Frontal cortex (tissue), 4 donors: ENCODE measurements around the gene SMAD4. TPM values are rescaled to one million over a fixed set of nuclear protein-coding genes. Genes with fewer than 3 reads are reported as not detected.
A peak's percentile ranks its signal among the peaks of the same experiment; 100 is the strongest.
"Not testable (repeated sequence)": the region's sequence is repeated elsewhere in the genome, so short reads cannot be mapped to it uniquely, and the experiment has no call there.

Source experiments
- DNase-seq, 2 donors: peaks; one replicate each; pipeline ENCODE4 v3.0.0; 2012; ENCODE audit warnings: low spot score in 2 of 2
- FAIRE-seq: peaks from 2 replicates; lab custom pipeline; 2012; peaks lifted over from hg19 to GRCh38; lab: Jason Lieb, UNC
- total RNA-seq: library from RNA; depleted of rRNA; stranded (reverse); fragments of >200 nt; gene quantifications from one replicate; pipeline ENCODE4 v1.2.3, GENCODE V29; 2014
- donor health status: control.
- donor health status: control.
- donor health status: control.

SMAD4 gene
- 63.2 TPM for total RNA-seq

DNA sequence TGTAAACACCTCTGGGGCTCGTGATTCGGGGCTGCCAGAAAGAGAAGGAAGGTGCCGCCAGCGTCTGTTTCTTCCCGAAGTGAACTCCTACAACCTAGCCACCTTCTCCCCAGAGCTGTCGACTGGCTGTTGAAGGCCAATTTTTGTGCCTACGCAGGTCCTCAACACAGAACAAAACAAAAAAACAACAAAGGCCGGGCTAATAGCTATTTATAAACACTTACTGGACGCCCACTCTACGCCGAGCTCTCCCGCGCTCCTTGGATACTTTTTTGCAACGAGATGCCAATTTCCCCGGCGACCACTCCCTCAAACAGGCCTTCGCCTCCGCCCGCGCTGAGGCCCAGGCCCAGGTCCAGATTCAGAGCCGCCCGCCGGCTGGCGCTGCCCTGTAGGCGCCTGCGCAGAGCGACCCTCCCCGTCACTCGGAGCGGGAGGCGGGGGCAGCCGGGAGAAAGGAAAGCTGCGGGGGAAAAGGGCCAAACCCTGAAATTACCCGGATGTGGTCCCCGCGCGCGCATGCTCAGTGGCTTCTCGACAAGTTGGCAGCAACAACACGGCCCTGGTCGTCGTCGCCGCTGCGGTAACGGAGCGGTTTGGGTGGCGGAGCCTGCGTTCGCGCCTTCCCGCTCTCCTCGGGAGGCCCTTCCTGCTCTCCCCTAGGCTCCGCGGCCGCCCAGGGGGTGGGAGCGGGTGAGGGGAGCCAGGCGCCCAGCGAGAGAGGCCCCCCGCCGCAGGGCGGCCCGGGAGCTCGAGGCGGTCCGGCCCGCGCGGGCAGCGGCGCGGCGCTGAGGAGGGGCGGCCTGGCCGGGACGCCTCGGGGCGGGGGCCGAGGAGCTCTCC lies at the start of gene SMAD4:
SMAD4 (plus strand) TSS at position 520 of the 843 bp plus-strand sequence. CDS start 16,834 bp downstream, outside the sequence.
- FAIRE-seq = no peak
- peak; percentile 91 to 93 for DNase-seq

DNA sequence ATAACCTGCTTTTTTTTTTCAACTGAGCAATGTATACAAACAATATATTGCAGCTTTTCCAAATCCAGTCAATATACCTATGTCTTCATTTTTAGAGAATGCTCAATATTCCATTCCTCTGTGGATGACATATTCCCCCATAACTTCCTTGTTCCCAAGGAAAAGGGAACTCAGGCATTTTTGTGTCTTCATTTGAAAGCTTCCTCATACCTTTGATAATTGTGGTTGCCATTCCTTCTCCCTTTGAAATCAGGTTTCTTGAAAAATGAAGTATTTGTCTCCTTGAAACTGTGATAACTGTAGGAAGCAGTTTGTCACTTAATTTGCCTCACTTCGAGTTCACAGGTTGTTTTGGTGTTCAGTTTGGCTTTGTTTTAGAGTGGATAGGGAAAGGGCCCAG lies 48.6 kb upstream of the SMAD4 start:
- no peak for DNase-seq
- no peak for FAIRE-seq

DNA sequence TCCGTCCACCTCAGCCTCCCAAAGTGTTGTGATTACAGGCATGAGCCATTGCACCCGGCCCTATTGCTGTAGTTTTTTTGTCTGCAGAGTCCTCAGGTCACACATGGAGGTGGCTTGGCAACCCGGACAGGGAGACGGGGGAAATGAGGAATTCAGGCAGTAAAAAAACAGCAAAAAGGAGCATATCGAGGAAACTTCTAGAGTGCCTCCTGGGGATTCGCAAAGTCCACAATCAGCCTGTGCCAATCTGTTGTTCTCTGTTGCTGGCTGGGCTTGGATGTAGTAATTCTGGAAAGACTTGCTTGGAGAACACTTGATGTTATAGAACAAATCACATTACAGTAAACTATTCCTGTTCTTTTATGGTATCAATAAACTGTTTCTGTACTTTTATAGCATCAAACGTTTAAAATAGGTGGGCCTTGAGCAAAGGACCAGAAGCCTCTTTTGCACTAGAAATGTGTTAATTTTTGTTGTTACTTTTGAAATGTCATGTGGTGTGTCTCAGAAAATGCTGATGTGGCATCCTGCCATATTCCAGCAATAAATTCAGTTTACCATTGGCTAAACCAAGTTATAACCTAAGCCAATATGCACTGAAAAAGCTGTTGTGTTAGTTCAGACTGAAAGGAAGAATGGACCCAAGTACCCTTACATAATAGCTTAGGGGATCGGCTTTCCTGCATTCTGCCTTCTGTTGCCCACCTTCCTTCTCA lies 47.8 kb upstream of the SMAD4 start:
- FAIRE-seq (no peak), DNase-seq (no peak)

DNA sequence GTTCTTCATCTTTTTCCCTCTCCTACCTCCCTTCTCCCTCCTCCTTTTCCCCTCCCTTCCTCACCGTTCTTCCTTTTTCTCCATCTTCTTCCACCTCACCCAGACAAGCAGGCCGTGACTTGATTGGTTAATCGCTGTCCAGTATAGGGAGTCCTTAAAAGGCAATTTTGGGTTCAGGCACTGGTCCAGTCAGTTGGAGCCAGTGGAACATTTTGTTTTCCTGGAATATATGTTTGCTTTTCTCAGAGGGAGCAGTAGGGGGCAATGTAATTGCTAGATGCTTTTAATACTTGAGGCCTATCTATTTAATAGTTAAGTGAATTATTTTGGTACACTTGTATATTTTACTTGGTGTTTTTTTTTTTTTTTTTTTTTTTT lies 47.2 kb upstream of the SMAD4 start:
- no peak for DNase-seq
- FAIRE-seq = no peak

DNA sequence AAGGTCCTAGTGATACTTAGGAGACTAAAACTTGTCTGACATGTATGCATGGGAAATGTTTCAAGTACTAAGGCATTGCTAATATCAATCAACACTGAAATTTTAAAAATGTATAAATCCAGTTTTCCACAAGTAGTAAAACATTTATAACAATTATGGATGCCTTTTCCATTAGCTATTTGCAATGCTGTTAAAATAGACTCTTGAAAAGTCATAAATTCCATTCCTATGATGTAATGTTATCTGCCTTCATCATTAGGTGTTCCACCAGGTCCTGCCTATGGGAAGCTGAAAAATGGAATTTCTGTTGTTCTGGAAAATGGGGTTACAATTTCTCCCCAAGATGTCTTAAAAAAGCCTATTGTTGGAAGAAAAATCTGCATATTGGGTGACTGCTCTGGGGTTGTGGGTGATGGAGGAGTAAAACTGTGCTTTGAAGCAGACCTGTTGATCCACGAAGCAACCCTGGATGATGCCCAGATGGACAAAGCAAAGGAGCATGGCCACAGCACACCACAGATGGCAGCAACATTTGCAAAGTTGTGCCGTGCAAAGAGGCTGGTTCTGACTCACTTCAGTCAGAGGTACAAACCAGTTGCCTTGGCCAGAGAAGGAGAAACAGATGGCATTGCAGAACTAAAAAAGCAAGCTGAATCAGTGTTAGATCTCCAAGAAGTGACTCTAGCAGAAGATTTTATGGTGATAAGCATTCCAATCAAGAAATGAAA lies 43.5 kb upstream of the SMAD4 start:
- DNase-seq = no peak
- no peak for FAIRE-seq

DNA sequence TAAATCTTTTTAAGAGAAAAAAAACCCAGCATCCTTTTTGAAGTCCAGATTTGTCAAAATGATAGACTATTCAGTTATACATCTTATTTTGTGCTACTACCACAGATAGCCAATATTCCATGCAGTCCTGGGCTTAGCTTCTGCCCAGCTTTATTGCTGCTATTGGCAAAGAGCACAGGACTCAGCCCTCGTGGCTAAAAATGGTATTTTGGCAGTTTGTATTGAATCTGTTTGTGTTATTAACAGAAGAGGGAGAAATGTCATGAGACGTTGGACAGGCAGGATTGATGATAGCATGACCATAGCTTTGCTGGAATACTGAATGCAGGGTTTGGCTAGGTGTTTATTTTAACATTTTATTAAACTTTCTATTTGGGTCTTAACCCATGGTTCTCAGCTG lies 42.8 kb upstream of the SMAD4 start:
- no peak for FAIRE-seq

DNA sequence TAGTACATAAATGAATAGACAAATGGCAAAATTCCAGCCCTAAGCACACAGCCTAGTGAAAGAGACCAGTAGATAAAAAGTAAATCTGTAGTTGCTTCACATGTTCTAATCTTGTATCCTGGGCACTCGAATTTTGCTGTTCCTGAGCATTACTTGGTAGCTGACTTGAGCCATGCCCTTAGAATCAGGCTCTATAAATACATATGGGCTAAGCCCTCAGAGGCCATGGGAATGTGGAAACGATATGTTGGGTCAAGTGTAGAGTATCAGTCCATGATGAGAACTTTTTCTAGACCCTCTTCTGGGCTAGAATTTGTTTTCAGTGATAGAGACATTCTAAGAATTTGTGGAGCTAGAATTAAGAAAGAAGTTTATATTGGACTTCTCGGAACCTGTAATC lies 40.3 kb upstream of the SMAD4 start:
- FAIRE-seq = no peak
- DNase-seq = no peak

More for the DNA sequence above, 42.8 kb upstream of the SMAD4 start:
- no peak for DNase-seq

DNA sequence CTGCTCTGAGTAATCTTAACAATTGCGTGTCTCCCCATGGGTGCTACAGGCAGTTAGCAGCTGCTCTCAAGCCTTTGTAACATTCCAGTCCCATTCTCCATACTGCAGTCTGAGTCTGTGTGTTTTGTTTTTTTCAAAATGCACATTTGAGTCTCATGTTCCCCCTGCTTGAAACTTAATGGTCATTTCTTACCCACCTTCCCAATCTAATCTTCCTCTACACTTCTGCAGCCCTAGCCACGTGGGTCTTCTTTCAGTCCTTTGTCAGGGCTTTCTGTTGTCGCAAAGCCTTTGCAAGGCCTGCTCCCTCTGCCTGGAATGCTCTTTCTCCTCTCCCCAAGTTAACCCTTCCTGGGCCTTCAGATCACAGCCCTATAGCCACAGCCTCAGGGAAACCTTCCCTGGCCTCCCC lies 37.7 kb upstream of the SMAD4 start:
- FAIRE-seq = no peak
- DNase-seq = no peak

DNA sequence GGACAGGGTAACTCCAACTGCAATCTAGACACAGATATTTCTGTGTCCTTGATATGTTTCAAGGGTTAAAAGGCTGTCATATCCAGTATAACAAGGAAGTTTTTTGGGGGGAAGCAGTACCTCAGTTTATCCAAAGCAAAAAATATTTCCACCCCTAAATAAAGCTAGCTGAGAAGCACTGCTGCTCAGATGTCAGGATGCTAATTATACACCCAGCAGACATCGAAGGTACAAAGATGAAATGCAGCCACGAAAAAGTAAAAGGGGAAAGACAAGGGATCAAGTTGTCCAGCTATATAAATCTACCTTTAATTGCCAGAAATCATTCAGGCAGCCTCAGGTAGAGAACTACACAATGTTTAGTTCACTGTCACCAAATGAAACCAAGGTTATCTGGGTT lies 36.0 kb upstream of the SMAD4 start:
- DNase-seq (no peak), FAIRE-seq (no peak)

DNA sequence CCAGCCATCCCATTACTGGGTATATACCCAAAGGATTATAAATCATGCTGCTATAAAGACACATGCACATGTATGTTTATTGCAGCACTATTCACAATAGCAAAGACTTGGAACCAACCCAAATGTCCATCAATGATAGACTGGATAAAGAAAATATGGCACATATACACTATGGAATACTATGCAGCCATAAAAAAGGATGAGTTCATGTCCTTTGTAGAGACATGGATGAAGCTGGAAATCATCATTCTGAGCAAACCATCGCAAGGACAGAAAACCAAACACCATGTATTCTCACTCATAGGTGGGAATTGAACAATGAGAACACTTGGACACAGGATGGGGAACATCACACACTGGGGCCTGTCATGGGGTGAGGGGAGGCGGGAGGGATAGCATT lies 26.8 kb upstream of the SMAD4 start:
- DNase-seq, FAIRE-seq: not testable (repeated sequence)

DNA sequence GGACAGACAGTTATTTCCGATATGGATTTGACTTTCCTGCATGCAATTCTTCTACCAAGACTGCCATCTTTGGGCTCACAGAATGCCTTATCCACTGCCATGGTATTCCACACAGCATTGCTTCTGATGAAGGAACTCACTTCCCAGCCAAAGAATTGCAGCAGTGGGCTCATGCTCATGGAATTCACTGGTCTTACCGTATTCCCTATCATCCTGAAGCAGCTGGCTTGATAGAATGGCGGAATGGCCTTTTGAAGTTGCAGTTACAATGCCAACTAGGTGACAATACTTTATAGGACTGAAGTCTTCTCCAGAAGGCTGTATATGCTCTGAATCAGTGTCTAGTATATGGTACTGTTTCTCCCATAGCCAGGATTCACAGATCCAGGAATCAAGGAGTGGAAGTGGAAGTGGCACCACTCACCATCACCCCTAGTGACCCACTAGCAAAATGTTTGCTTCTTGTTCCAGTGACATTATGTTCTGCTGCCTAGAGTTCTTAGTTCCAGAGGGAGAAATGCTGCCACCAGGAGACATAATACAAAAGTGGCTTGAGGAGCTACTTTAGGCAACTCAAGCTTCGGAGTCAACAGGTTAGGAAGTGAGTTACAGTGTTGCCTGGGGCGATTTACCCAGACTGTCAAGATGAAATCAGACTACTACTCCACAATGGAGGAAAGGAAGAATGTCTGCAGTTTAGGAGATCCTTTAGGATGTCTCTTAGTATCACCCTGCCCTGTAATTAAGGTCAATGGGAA lies 23.8 kb upstream of the SMAD4 start:
- no peak for FAIRE-seq
- no peak for DNase-seq

DNA sequence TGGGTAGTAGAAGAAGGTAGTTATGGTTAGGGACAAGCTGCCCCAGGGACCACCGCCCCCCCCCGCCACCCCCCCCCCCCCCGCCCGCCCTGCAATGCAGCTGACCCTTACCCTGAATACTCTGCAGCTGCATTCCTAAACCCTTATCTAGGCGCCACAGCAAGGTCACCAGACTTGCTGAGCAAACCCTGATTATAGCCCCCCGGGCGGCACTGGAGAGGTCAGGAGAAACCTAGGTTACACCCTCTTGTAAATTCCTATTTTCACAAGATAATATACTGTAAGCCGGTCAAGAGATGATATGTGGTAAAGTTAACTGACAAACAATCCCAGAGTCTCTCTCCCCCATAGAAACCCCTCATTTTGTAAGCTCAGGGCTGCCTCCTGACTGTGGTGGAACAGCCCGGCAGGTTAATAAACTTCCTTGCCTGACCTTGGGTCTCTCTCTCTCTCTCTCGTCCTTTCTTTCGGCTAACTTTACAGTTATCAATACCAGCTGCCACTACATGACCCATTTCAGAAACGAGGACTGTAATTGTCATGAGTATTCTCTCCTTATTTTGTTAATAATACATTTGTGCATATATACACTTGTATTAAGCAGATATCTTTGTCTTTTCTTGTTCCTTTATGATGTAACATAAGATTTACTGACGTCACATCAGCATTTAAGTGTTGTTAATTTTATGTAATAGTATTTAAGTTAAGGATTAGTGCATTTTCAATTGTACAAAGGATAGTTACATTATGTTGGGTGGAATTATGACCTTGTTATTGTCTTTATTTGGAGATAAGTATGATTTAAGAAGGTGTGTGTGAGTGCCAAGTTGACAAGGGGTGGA lies 22.8 kb upstream of the SMAD4 start:
- DNase-seq = no peak
- FAIRE-seq = no peak

DNA sequence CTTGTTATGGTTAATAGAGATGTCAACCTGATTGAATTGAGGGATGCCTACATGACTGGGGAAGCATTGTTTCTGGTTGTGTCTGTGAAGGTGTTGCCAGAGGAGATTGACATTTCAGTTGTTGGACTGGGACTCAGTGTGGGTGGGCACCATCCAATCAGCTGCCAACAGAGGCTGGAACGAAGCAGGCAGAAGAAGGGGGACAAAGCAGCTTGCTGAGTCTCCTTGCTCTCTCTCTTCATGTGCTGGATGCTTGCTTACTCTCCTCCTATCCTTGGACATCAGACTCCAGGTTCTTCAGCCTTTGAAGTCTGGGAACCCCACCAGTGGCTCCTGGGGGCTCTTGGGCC lies 22.2 kb upstream of the SMAD4 start:
- DNase-seq (no peak), FAIRE-seq (no peak)

DNA sequence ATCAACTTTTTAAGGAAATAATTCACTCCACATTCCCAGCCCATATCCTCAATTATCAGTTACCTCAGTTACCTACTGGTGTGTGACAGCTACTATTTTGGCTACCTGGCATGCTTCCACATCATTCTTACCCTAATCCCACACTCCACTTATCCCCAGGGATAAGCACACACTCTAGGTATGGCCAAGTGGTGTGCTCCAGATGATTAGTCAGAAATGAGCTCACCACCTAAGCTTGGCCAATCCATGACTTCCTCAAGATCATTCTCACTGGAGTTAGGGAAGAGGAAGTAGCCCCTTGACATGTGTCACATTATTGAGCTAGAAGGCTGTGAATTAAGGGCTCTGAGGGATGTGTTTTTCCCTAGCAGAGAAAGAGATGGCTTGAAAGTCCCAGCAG lies 20.9 kb upstream of the SMAD4 start:
- FAIRE-seq (no peak), DNase-seq (no peak)

DNA sequence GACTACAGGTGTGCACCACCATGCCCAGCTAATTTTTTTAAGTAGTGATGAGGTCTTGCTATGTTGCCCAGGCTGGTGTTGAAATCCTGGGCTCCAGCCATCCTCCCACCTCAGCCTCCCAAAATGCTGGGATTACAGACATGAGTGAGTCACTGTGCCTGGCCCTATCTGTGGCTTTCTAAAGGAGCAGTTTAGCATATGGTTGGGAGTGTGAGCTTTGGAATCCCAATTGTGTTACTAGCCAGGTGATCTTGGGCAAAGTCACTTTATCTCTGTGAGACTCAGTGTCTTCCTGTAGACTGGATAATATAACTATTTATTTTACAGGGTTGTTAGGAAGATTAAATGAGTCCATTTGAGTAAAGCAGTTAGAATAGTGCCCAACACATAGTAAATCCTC lies 19.8 kb upstream of the SMAD4 start:
- no peak for DNase-seq
- FAIRE-seq = no peak

DNA sequence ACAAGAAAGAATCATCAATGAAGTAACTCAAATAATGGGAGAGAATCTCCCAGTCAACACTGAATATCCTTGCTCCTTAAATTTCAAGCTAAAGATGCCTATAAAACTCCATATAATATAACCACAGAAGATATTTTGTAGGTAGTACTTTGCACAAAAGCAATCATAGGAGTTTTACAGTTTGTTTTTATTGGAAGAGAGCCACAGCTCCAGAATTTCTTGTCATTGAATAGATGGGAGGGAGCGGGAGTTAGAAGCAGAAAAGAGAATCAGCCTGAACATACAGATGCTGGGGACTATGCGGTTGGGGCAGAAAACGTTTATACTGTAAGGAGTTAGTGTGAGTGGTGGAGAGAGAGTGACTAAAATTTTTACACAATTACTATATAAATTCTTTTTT lies 18.3 kb upstream of the SMAD4 start:
- no peak for FAIRE-seq
- no peak for DNase-seq

DNA sequence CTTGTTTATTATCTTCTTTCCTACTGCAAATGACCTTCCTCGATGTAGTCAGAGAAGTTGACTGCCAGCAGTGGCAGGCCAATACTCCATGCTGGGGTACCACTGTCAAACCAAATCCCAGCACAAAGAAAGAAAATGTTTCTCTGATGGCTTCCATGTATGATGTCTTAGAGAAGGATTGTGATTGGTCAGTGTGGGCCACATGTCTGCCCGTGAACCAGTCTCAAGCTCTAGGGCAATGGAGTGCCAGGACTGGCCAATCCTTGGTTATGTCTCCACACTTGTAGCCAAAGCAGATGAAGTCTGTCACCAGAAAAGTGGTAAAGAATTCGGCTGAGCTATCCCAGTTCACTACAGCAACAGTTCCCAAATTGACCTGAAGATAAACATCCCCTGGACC lies 17.6 kb upstream of the SMAD4 start:
- FAIRE-seq (no peak), DNase-seq (no peak)

DNA sequence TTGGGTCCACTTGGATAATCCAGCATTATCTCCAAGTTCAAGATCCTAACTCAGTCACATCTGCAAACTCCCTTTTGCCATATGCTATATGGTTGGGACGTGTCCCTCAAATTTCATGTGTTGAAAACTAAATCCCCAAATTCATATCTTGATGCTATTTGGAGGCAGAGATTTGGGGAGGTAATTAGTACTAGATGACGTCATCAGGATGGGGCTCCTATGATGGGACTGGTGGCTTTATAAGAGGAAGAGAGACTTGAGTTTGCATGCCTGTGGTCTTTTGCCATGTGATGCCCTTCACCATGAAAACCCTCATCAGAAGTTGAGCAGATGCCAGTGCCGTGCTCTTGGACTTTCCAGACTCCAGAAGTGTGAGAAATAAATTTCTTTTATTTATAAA lies 16.8 kb upstream of the SMAD4 start:
- FAIRE-seq (no peak), DNase-seq (no peak)

DNA sequence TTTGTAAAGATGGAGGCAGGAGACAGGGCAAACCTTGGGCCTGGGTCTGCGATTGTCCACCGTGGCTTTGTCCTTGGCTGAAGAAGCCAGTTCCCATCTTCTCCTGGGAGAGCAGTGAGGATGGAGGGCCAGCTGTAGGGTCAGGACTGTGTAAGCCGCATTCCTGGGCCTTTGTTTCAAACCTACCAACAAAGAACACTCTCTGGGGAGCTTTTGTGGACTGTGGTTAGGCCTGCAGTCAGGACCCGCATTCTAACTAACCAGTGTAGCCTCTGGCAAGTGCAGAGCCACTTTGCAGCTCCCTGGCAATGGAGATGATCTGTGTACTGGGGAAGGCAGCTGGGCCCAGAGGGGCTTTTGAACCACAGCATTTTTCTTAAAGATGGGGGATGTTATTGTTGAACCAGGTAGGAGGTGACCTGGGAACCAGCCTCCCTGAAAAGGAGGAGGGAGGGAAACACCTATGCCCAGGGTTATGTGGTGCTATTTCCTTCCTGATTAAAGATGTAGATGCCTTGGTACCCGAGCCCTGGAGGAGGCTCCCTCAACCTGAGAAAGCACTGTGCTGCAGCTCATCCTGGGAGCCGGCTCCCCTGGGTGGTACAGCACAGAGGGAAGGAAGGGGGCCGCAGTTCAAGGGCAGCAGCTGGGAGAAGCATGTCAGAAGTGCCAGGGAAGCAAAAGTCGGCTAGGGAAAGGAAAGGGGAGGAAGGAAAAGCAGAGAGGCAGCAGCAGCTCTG lies 12.7 kb upstream of the SMAD4 start:
- FAIRE-seq (no peak), DNase-seq (no peak)
